ENCODE measurements around the gene TBC1D16.

Gene TBC1D16

DNA sequence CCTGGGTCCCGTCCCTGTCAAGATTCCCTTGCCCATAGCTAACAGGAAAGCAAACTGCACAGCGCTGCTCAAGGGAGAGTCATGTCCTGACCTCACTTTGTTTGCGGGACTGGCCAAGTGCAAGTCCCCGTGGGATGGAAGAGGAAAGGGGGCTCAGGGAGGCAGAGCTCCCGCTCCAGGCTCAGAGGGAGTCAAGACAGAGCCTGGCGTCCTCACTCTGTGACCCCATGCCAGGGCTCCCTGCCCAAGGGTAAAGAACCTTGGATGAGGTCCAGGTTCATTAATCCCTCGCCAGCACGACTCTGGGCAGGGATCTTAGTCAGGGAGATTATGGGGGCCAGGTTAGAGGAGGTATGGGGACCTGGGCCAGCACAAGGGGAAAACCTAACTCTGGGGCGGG lies 145.0 kb downstream of the TBC1D16 start:
- DNase-seq (ENCODE audit: low spot score) = no peak

DNA sequence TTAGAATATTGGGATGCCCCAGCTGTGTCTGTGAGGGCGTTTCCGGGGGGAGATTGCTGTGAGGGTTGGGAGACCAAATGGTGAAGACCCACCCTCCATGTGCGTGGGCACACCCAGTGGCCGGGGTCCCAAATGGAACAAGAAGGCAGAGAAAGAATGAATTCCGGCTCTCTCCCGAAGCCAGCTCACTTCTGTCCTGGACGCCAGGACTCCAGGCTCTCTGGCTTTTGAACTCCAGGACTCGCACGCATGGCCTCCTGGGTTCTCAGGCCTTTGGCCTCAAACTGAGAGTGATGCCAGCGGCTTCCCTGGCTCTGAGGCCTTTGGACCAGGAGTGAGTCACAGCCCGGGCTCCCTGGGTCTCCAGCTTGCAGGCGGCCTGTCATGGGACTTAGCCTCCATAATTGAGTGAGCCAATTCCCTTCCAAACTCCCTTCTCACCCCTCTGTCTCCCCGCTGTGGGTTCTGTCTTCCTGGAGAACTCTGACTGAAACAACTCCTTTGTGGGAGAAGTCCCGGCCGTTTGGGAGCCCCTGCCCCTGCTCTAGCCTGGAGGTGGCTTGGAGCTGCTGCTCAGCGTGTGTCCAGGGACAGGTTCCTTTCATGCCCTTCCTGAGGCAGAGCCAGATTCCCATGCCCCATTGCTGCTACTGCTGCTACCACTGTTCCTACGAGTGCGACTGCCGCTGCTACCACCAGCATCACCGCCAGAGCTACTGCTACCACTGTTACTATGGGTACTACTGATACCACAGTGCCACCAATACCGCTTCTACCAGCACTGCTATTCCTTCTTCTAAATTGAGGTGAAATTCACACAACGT lies 146.6 kb downstream of the TBC1D16 start:
- DNase-seq (ENCODE audit: low spot score) = no peak

DNA sequence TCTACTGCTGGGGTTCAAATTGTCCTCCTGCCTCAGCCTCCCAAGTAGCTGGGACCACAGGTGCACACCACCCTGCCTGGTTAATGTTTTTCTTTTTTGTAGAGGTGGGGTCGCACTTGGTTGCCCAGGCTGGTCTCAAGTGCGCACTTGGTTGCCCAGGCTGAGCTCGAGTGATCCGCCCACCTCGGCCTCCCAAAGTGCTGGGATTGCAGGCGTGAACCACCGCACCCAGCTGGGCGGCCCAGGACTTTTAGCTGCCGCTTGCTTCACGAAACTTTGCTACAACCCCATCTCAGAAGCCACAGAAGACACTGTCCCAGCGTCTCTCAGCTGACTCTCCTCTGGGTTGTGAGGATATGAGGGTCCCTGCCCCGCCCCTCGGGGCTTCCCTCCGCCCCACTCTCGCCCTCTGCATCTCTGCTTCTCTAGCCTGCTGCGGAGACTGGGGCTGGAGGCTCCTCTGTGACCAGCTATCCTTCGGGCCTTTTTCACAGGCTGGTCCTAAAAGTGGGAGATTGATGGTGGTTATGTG lies 147.6 kb downstream of the TBC1D16 start:
- DNase-seq (ENCODE audit: low spot score) = no peak

DNA sequence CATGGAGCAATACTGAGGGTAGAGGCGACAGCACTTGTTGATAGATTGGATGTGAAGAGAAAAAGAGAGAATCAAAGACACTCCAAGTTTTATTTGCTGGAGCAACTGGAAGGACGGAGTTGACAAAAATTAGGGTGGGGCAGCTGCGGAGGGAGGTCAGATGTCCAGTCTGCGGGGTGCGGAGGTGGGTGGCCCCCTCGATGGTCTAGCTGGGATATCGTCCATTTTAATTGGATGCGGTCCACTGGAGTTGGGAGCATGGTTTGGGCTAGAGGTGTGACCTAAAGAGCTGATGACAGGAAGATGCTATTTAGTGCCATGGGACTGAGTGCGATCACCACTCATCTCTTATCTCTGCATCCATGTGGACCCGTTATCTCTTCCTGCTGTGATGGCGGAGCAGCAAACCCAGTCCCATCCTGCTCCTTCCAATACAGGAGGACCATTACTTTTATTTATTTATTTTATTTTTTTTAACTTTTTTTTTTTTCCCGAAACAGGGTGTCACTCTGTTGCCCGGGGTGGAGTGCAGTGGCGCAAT lies 148.2 kb downstream of the TBC1D16 start:
- no peak for DNase-seq (ENCODE audit: low spot score)

DNA sequence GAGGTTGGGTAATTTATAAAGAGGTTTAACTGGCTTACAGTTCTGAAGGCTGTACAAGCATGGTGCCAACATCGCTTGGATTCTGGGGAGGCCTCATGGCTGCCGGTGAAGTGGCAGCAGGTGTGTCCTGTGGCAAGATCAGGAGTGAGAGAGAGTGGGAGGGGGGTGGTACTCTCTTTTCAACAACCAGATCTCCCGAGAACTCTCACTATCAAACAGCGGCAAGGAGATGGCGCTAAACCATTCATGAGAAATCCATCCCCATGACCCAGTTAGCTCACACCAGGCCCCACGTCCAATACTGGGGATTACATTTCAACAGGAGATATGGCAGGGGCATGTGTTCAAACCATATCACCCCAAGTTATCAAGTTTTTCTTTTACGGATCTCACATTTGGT lies 152.5 kb downstream of the TBC1D16 start:
- no peak for DNase-seq (ENCODE audit: low spot score)
